Measurements from ENCODE around the gene ITGB5. TPM values are rescaled to one million over a fixed set of nuclear protein-coding genes. Genes with fewer than 3 reads are reported as not detected.

The ITGB5 gene
- total RNA-seq, 2 experiments from 2014 or later, result 1.2 to 1.3 TPM

DNA sequence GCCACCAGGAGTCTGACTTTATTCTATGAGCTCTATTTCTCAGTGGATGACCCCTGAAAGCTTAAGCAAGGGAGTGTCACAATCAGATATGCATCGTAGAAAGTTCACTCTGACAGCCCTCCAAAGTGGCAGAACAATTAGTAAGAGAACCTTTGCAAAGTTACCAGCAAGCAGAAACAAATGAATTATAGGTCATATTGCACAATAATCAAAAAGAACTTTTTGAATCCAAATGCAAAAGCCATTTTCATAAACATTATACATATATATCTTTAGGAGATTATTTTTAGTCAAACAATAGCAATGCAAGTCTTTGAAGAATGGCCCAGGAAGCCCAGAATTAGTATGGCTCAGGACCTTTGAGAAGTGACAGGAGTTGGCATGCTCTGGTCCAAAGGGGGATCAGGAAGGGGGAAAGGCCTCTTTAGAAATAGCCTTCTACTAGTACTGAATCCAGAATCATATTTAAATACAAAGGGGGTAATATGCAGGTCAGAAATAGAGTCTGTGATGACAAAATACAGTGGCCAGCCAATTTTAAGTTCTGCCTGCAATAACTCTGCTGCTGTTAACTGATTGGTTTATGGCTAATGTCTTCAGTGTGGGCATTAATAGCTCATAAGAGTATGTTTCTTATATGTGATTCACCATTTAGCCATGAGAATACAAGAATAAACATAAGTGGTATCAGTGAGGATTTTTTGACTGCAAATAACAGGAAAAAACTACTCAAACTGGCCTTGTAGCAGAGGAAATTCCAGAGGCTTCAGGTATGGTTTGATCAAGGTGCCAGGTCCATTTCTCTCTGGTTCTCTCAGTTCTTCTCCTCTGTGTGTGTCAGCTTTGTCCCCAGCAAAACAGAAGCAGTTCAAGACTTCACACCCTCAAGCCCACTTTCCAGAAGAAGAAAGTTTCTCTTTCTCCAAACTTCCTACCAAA lies 17.0 kb upstream of the ITGB5 start:
- ChIA-PET POLR2A (no interaction called here), CTCF (interaction anchor here (0.7 to 3.7 kb wide), 2 partner anchors 141 to 142 kb away, joined by 4 to 77 read pairs; no protein-coding TSS in a partner anchor)

DNA sequence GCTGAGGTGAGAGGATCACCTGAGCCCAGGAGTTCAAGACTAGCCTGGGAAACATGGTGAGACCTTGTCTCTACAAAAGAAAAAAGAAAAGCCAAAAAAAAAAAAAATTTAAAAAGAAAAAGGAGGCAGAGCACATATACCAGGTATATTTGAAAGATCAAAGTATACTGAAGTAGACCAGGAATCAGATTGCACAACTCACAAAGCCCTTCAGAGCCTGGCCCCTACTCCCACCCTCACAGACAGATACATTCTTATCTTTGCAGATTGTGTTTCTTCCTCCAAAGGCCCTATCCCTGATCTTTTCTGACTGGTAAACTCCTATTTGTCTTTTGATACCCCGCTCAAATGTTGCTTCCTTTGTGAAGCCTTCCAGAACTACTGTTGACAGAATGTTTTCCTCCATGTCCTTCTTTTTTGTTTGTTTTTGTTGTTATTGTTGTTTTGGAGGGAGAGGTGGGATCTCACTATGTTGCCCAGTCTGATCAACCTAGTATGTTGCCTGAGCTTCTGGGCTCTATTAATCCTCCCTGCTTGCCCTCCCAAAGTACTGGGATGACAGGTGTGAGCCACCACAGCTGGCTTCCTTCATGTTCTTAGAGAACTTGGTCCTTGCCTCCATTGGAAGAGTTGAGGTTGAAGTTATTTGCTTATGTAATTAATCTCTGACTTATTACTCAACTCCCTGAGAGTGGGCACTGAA lies 9.8 kb upstream of the ITGB5 start:
- CTCF ChIA-PET, result interaction anchor here (1.4 to 1.7 kb wide), 2 partner anchors 93 to 136 kb away, joined by 3 read pairs; no protein-coding TSS in a partner anchor
- POLR2A ChIA-PET, result no interaction called here

GRCh38 chr3:124895756-124896155 lies 8.6 kb upstream of the ITGB5 start:
- POLR2A ChIA-PET, result no interaction called here

GRCh38 chr3:124893526-124893925 lies 6.4 kb upstream of the ITGB5 start:
- ChIA-PET POLR2A (no interaction called here), CTCF (interaction anchor here (1.3 kb wide), 1 partner anchor 133 kb away, joined by 3 read pairs; no protein-coding TSS in a partner anchor)

More at GRCh38 chr3:124895756-124896155, 8.6 kb upstream of the ITGB5 start:
- CTCF ChIA-PET, result interaction anchor here (0.6 to 2.2 kb wide), 4 partner anchors 40 to 136 kb away, joined by 3 to 7 read pairs (median 4); no protein-coding TSS in a partner anchor

GRCh38 chr3:124890573-124891190 lies 3.5 kb upstream of the ITGB5 start:
- POLR2A ChIA-PET, result no interaction called here

GRCh38 chr3:124888482-124889441 lies 1.6 kb upstream of the ITGB5 start:
- CTCF ChIA-PET, result interaction anchor here (0.8 to 1.0 kb wide), 2 partner anchors 12 to 24 kb away, joined by 3 read pairs; no protein-coding TSS in a partner anchor
- POLR2A ChIA-PET, result no interaction called here

More at GRCh38 chr3:124890573-124891190, 3.5 kb upstream of the ITGB5 start:
- CTCF ChIA-PET, result interaction anchor here (0.6 to 1.6 kb wide), 2 partner anchors 11 to 48 kb away, joined by 3 to 4 read pairs; no protein-coding TSS in a partner anchor

DNA sequence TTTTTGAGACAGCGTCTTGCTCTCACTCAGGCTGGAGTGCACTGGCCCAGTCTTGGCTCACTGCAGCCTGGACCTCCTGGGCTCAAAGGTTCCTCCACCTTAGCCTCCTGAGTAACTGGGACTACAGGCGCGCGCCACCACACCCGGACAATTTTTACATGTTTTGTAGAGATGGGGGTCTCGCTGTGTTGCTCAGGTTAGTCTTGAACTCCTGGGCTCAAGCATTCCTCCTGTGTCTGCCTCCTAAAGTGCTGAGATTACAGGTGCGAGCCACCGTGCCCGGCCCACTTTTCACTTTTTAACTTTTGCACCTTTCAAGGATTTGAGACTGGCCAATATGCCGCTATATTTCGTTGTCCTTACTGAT lies 750 bp upstream of the ITGB5 start:
- ChIA-PET POLR2A (no interaction called here), CTCF (interaction anchor here (1.0 kb wide), 1 partner anchor 13 kb away, joined by 3 read pairs; no protein-coding TSS in a partner anchor)

- ChIA-PET POLR2A (no interaction called here), CTCF (no interaction called here)
These were observed 753 bp downstream of the ITGB5 start for GRCh38 chr3:124886168-124887056.

- ChIA-PET POLR2A (no interaction called here), CTCF (interaction anchor here (0.7 kb wide), 1 partner anchor 249 kb away, joined by 3 read pairs; no protein-coding TSS in a partner anchor)
These were observed 1.5 kb downstream of the ITGB5 start for GRCh38 chr3:124885466-124886167.

DNA sequence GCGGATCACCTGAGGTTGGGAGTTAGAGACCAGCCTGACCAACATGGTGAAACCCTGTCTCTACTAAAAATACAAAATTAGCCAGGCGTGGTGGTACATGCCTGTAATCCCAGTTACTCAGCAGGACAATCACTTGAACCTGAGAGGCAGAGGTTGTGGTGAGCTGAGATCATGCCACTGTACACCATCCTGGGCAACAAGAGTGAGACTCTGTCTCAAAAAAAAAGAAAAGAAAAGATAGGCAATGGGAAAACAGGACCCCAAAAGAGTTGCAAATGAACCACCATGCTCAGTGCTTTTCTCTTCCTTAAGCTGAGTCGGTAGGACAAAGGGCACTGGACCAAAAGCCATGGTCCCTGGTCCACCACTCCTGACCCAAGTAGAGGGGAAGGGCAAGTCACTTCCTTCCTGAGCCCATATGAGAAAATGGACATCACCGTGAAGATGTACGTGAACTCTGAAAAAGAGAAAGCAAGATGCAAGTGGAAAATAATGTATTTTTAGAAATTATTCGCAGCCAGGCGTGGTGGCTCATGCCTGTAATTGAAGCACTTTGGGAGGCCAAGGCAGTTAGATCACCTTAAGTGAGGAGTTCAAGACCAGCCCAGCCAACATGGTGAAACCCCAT lies 2.6 kb downstream of the ITGB5 start:
- POLR2A ChIA-PET, result no interaction called here

GRCh38 chr3:124883766-124884473 lies 3.2 kb downstream of the ITGB5 start:
- POLR2A ChIA-PET, result no interaction called here
- CTCF ChIA-PET, result no interaction called here

More for the DNA sequence above, 2.6 kb downstream of the ITGB5 start:
- CTCF ChIA-PET, result no interaction called here

- POLR2A ChIA-PET, result no interaction called here
- CTCF ChIA-PET, result no interaction called here
These were observed 4.1 kb downstream of the ITGB5 start for GRCh38 chr3:124882816-124883747.

GRCh38 chr3:124881976-124882697 lies 5.0 kb downstream of the ITGB5 start:
- ChIA-PET POLR2A (no interaction called here), CTCF (no interaction called here)

DNA sequence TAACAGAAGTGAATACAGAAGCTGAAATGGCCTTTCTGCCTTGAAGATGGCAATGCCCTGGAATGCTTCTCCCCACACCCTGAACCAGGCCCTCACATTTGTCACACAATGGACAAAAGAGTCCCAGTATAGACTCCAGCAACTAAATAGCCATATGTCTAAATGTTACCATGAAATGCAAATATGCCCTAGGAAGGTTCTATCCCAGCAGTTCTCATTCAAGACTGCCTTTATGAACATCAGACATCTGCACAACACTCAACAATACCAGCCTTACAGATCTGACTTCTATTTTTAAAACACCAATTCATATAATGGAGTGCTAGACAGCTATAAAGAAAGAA lies 7.9 kb downstream of the ITGB5 start:
- POLR2A ChIA-PET, result no interaction called here
- CTCF ChIA-PET, result no interaction called here
